Right lobe of liver (tissue), 4 donors: Measurements from ENCODE around the gene KDM2B.

Experiments used
- POLR2A ChIP-seq: fragments of 450-650 bp; IDR thresholded peaks from one replicate; pipeline ENCODE4 v1.6.1; 2017; ENCODE audit warnings: antibody characterized with exemption, mild to moderate bottlenecking
- TF ChIP-seq, protein P1 (sequence below), 4 donors: fragments of 200-600 bp in 3 of 4; fragments of 450-650 bp in 1 of 4; IDR thresholded peaks; one replicate each; pipeline versions ENCODE4 v1.5.1 to v1.8.0; 2016 to 2022; ENCODE audit warnings: antibody characterized with exemption in 4 of 4, mild to moderate bottlenecking in 2 of 4
- donor health status: DM: no; HTN: no; CAD: no.
- donor health status: DM: no; HTN: no; CAD: no.
- donor health status: DM: no; HTN: yes; CAD: no.

DNA sequence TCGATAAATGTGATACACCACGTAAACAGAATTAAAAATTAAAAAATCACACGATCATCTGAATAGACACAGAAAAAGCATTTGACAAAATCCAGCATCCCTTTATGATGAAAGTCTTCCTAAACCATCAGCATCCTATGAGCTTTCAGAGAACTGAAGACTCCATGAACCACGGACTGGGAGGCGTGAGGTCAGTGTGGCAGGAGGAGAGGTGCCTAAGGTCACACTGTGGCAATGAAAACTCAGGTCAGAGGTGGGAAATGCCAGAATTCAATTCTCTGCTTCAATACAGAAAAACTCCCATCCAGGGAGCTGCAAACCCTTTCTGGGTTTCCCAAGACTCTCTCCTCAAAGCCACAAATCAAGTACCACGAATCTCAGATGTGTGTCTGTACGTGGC lies 51.6 kb downstream of the KDM2B start:
- no peak for TF ChIP-seq POLR2A
- TF ChIP-seq, protein P1, sequence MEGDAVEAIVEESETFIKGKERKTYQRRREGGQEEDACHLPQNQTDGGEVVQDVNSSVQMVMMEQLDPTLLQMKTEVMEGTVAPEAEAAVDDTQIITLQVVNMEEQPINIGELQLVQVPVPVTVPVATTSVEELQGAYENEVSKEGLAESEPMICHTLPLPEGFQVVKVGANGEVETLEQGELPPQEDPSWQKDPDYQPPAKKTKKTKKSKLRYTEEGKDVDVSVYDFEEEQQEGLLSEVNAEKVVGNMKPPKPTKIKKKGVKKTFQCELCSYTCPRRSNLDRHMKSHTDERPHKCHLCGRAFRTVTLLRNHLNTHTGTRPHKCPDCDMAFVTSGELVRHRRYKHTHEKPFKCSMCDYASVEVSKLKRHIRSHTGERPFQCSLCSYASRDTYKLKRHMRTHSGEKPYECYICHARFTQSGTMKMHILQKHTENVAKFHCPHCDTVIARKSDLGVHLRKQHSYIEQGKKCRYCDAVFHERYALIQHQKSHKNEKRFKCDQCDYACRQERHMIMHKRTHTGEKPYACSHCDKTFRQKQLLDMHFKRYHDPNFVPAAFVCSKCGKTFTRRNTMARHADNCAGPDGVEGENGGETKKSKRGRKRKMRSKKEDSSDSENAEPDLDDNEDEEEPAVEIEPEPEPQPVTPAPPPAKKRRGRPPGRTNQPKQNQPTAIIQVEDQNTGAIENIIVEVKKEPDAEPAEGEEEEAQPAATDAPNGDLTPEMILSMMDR (IDR thresholded peaks at IDR 0.05), result no peak
